CMK (cell line): ENCODE data around the gene SLC30A3.
"Not testable (repeated sequence)": the region's sequence is repeated elsewhere in the genome, so short reads cannot be mapped to it uniquely, and the experiment has no call there.

Source experiments
- DNase-seq: peaks from one replicate; pipeline ENCODE4 v3.0.0-alpha.2; 2010; ENCODE audit warnings: low read depth

The SLC30A3 gene

GRCh38 chr2:27284996-27285395 is 22.1 kb upstream of the SLC30A3 start:
- DNase-seq: no peak

- DNase-seq: no peak
These were observed 20.0 kb upstream of the SLC30A3 start for GRCh38 chr2:27282892-27283291.

- DNase-seq: no peak
These were observed 19.2 kb upstream of the SLC30A3 start, which contains the start of gene TRIM54 for GRCh38 chr2:27281855-27282559. TRIM54 (plus strand) TSS chr2:27282429; CDS start chr2:27282732, 303 bp downstream.

GRCh38 chr2:27281442-27281841 is 18.6 kb upstream of the SLC30A3 start:
- no peak for DNase-seq

- DNase-seq: no peak
These were observed 18.0 kb upstream of the SLC30A3 start for GRCh38 chr2:27280826-27281225.

GRCh38 chr2:27278010-27278409 is 15.2 kb upstream of the SLC30A3 start:
- no peak for DNase-seq

GRCh38 chr2:27275211-27276150 is 12.6 kb upstream of the SLC30A3 start, which contains the start of gene DNAJC5G:
DNAJC5G (plus strand) TSS chr2:27275433; CDS start chr2:27276729, 1,296 bp downstream.
- no peak for DNase-seq

- not testable (repeated sequence) for DNase-seq
These were observed 10.0 kb upstream of the SLC30A3 start for GRCh38 chr2:27272537-27273522.

- DNase-seq: no peak
These were observed 8.9 kb upstream of the SLC30A3 start for GRCh38 chr2:27271631-27272340.

- DNase-seq: no peak
These were observed 7.8 kb upstream of the SLC30A3 start for GRCh38 chr2:27270670-27271069.

- DNase-seq: no peak
These were observed 7.3 kb upstream of the SLC30A3 start for GRCh38 chr2:27270131-27270530.

- not testable (repeated sequence) for DNase-seq
These were observed 5.4 kb upstream of the SLC30A3 start for GRCh38 chr2:27268296-27268695.

- no peak for DNase-seq
These were observed 2.7 kb upstream of the SLC30A3 start for GRCh38 chr2:27265536-27265870.

- DNase-seq: no peak
These were observed 2.1 kb upstream of the SLC30A3 start for GRCh38 chr2:27264753-27265535.

- no peak for DNase-seq
These were observed 1.5 kb upstream of the SLC30A3 start for GRCh38 chr2:27264253-27264752.

GRCh38 chr2:27263287-27264252 is 723 bp upstream of the SLC30A3 start:
- no peak for DNase-seq

GRCh38 chr2:27261926-27262298 is 935 bp downstream of the SLC30A3 start:
- no peak for DNase-seq

GRCh38 chr2:27261241-27261925 is 1.5 kb downstream of the SLC30A3 start:
- DNase-seq: no peak
